Cardiac ventricle fibroblast (primary cell): ENCODE measurements around the gene FBLL1. TPM values are rescaled to one million over a fixed set of nuclear protein-coding genes. Genes with fewer than 3 reads are reported as not detected.

Source experiments
- total RNA-seq: library from RNA; depleted of rRNA; stranded (reverse); fragments of >200 nt; gene quantifications from 2 replicates; pipeline ENCODE4 v1.2.3, GENCODE V29; 2015

The FBLL1 gene
- 0.29 and 0.56 TPM in 2 replicates for total RNA-seq

GRCh38 chr5:168528521-168529373 lies at the start of gene FBLL1:
FBLL1 (plus strand) TSS chr5:168529305; CDS start chr5:168529505, 200 bp downstream.

GRCh38 chr5:168486136-168486879 lies 42.8 kb upstream of the FBLL1 start, which contains the start of gene RARS1:
RARS1 (plus strand) TSS chr5:168486471; CDS start chr5:168486499, 28 bp downstream.

GRCh38 chr5:168578538-168579487 lies 49.7 kb downstream of the FBLL1 start, which contains the start of gene PANK3:
PANK3 (minus strand) TSS chr5:168579368; CDS start chr5:168579283, 85 bp downstream.

Other genes starting within 250 kb of the FBLL1 start
- 2.9 and 7.6 TPM in 2 replicates for gene WWC1, start 237.7 kb upstream of the FBLL1 start, total RNA-seq
- 81.3 and 86.7 TPM in 2 replicates for gene RARS1, start 42.8 kb upstream of the FBLL1 start, total RNA-seq
- 20.0 and 25.1 TPM in 2 replicates for gene PANK3, start 50.1 kb downstream of the FBLL1 start, total RNA-seq